ENCODE data around the gene PTPRN2.

- TF ChIP-seq KDM1A (IDR thresholded peaks at IDR 0.05; ENCODE audit: borderline replicate concordance, low read length) (no peak), EP300 (IDR thresholded peaks at IDR 0.05; ENCODE audit: borderline replicate concordance in 1 of 2, low read depth in 2 of 2, low read length in 2 of 2) (no peak), CTCF (IDR thresholded peaks at IDR 0.05; ENCODE audit: control extremely low read depth in 1 of 3, insufficient read depth in 1 of 3, low read depth in 1 of 3, low read length in 3 of 3) (no peak), BACH1 (IDR thresholded peaks at IDR 0.05; ENCODE audit: low read length) (no peak), MAX (IDR thresholded peaks at IDR 0.05) (no peak), EZH2 (IDR thresholded peaks at IDR 0.05; ENCODE audit: low read depth, low read length, severe bottlenecking) (no peak), CBX8 (IDR thresholded peaks at IDR 0.05; ENCODE audit: borderline replicate concordance, low read depth, low read length) (no peak), ZNF274 (IDR thresholded peaks at IDR 0.05; ENCODE audit: borderline replicate concordance, extremely low read depth, low read length) (no peak), POLR2A (IDR thresholded peaks at IDR 0.05; ENCODE audit: control extremely low read depth in 1 of 2, low read depth in 2 of 2, low read length in 2 of 2) (no peak), USF2 (IDR thresholded peaks at IDR 0.05; ENCODE audit: low read length) (no peak)
- TF ChIP-seq, protein P1, sequence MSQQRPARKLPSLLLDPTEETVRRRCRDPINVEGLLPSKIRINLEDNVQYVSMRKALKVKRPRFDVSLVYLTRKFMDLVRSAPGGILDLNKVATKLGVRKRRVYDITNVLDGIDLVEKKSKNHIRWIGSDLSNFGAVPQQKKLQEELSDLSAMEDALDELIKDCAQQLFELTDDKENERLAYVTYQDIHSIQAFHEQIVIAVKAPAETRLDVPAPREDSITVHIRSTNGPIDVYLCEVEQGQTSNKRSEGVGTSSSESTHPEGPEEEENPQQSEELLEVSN (IDR thresholded peaks at IDR 0.05): no peak
Measured at GRCh38 chr7:158382363-158383254, 205.0 kb downstream of the PTPRN2 start.

Measured in H1 (cell line).